B cell (primary cell): ENCODE results near the gene PBX1.

ENCODE experiments used
- EZH2 ChIP-seq: IDR thresholded peaks from 2 replicates; pipeline ENCODE4 v1.6.1; 2012; ENCODE audit warnings: borderline replicate concordance, low read depth, mild to moderate bottlenecking, moderate library complexity, low read length; ENCODE audit not compliant: insufficient read depth, poor library complexity, severe bottlenecking
- TF ChIP-seq, protein P1 (sequence below): fragments of 200-600 bp; IDR thresholded peaks from one replicate; pipeline ENCODE4 v1.8.0; 2022; ENCODE audit warnings: antibody characterized with exemption, mild to moderate bottlenecking

DNA sequence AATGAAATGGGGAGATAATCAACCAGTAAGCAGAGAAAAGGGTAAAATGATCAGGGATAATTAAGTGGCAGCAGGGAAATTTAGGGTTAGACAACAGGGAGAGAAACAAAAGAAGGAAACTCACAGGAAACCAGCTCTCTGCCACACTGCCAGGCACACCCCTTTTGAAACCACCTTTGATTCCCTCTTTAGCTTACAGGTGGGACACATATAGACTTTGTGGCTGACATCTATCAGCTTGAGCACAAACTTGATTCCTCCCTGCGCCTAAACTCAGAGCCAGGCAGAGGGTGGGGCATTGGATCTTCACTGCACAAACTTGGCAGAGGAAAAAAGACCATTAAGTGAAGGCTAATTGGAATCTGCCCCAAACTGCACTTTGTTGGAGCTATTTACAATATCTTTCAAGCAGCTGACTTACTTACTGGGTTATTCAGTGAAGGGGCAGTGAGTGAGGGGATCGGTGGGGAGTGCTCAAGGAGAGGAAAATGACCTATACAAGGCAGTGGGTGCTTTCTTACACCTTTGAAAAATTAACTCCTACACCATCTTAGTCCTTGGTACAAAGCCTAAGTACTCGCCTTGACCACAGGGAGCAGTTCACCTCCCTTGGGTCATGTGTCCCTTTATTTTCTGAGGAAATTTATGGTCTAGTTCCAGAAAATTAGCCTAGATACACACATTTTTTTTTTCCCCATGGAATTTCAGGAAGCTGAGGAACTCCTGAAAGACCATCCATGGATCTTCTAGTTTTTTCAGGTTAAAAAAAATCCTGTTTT is 60.2 kb downstream of the PBX1 start:
- TF ChIP-seq, protein P1, sequence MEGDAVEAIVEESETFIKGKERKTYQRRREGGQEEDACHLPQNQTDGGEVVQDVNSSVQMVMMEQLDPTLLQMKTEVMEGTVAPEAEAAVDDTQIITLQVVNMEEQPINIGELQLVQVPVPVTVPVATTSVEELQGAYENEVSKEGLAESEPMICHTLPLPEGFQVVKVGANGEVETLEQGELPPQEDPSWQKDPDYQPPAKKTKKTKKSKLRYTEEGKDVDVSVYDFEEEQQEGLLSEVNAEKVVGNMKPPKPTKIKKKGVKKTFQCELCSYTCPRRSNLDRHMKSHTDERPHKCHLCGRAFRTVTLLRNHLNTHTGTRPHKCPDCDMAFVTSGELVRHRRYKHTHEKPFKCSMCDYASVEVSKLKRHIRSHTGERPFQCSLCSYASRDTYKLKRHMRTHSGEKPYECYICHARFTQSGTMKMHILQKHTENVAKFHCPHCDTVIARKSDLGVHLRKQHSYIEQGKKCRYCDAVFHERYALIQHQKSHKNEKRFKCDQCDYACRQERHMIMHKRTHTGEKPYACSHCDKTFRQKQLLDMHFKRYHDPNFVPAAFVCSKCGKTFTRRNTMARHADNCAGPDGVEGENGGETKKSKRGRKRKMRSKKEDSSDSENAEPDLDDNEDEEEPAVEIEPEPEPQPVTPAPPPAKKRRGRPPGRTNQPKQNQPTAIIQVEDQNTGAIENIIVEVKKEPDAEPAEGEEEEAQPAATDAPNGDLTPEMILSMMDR = no peak
- TF ChIP-seq EZH2 = no peak
